Loucy (cell line): ENCODE data around the gene ACRBP.

Experiments
- H2AFZ ChIP-seq: fragments of 200-600 bp; sonication (generic); 2 replicates; pipeline ENCODE4 v1.6.0; 2016; ENCODE audit warnings: antibody characterized with exemption, mild to moderate bottlenecking, low read length, moderate library complexity
- H3F3A ChIP-seq: fragments of 200-600 bp; 2 replicates; pipeline ENCODE4 v1.6.0; 2016; ENCODE audit warnings: antibody characterized with exemption, low read depth, mild to moderate bottlenecking
- H3K27me3 ChIP-seq: fragments of 200-600 bp; sonication (generic); 2 replicates; pipeline ENCODE4 v1.6.1; 2014; ENCODE audit warnings: low read length, mild to moderate bottlenecking; ENCODE audit not compliant: insufficient read depth, poor library complexity, severe bottlenecking
- H3K36me3 ChIP-seq: fragments of 200-600 bp; sonication (generic); 2 replicates; pipeline ENCODE4 v1.6.1; 2016; ENCODE audit warnings: low read length; ENCODE audit not compliant: insufficient read depth
- H3K4me1 ChIP-seq: fragments of 200-600 bp; sonication (generic); 2 replicates; pipeline ENCODE4 v1.5.1; 2014; ENCODE audit warnings: low read length, mild to moderate bottlenecking; ENCODE audit not compliant: insufficient read depth, poor library complexity, severe bottlenecking
- H3K4me2 ChIP-seq: fragments of 200-600 bp; sonication (generic); 2 replicates; pipeline ENCODE4 v1.6.0; 2014; ENCODE audit warnings: antibody characterized with exemption, low read length, low read depth, mild to moderate bottlenecking; ENCODE audit not compliant: poor library complexity, severe bottlenecking
- H3K4me3 ChIP-seq: fragments of 200-600 bp; sonication (generic); 2 replicates; pipeline ENCODE4 v1.5.1; 2014; ENCODE audit warnings: low read length, mild to moderate bottlenecking, mixed read lengths; ENCODE audit not compliant: poor library complexity, severe bottlenecking
- H3K79me2 ChIP-seq: fragments of 200-600 bp; sonication (generic); 2 replicates; pipeline ENCODE4 v1.6.1; 2014; ENCODE audit warnings: low read length; ENCODE audit not compliant: insufficient read depth
- H3K9ac ChIP-seq: fragments of 200-600 bp; sonication (generic); 2 replicates; pipeline ENCODE4 v1.6.0; 2014; ENCODE audit warnings: mild to moderate bottlenecking, low read depth, low read length, moderate library complexity; ENCODE audit not compliant: poor library complexity, severe bottlenecking
- H3K9me2 ChIP-seq: fragments of 200-600 bp; sonication (generic); replicated peaks from 2 replicates; pipeline ENCODE4 v1.6.1; 2016; ENCODE audit warnings: low read depth, low read length, mixed read lengths
- H3K9me3 ChIP-seq: fragments of 200-600 bp; sonication (generic); 2 replicates; pipeline ENCODE4 v1.6.1; 2014; ENCODE audit warnings: mild to moderate bottlenecking, antibody characterized with exemption, low read length, low read depth; ENCODE audit not compliant: insufficient read depth
- H4K20me1 ChIP-seq: fragments of 200-600 bp; sonication (generic); 2 replicates; pipeline ENCODE4 v1.6.0; 2014; ENCODE audit warnings: antibody characterized with exemption, low read length, mild to moderate bottlenecking; ENCODE audit not compliant: insufficient read depth, poor library complexity, severe bottlenecking
- EZH2phosphoT487 ChIP-seq: fragments of 200-600 bp; IDR thresholded peaks from 2 replicates; pipeline ENCODE4 v1.6.1; 2018; ENCODE audit warnings: antibody characterized with exemption, mild to moderate bottlenecking, moderate library complexity, borderline replicate concordance
- TF ChIP-seq, protein P1 (sequence below): fragments of 200-600 bp; sonication (generic); conservative IDR thresholded peaks from 2 replicates; pipeline ENCODE4 v1.5.1; 2014; ENCODE audit warnings: mild to moderate bottlenecking, antibody characterized with exemption, low read length

The ACRBP gene

DNA sequence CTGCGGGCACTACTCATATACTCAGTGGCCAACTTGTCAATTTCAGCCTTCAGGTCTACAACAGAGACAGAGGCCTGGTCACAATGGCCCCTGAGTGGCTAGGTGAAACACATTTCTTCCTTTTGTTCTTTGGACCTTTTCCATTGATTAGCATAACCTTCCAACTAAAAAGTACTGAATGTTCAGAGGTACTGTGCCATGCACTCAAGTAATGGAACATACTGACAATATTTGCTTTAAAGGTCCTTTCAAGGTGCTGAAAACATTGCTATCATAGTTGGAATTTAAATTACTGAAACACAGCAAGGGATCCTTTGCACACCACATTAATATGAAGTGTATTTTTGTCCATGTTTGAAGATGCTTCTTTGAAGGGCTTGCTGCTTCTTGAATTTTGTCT is 6.1 kb upstream of the ACRBP start:
- H3K4me2 ChIP-seq = no peak overlapping the region
- no peaks in the 10 kb centered on the region for H3F3A ChIP-seq
- H3K4me1 ChIP-seq = no peaks in the 10 kb centered on the region
- no peak overlapping the region for H3K9ac ChIP-seq
- H3K9me3 ChIP-seq = no peaks in the 10 kb centered on the region
- H4K20me1 ChIP-seq = no peaks in the 10 kb centered on the region
- no peak overlapping the region for H2AFZ ChIP-seq
- H3K36me3 ChIP-seq = peaks cover 21% of the 10 kb centered on the region; the same call in 1 of the 2 replicates
- TF ChIP-seq EZH2phosphoT487 = no peak
- TF ChIP-seq, protein P1, sequence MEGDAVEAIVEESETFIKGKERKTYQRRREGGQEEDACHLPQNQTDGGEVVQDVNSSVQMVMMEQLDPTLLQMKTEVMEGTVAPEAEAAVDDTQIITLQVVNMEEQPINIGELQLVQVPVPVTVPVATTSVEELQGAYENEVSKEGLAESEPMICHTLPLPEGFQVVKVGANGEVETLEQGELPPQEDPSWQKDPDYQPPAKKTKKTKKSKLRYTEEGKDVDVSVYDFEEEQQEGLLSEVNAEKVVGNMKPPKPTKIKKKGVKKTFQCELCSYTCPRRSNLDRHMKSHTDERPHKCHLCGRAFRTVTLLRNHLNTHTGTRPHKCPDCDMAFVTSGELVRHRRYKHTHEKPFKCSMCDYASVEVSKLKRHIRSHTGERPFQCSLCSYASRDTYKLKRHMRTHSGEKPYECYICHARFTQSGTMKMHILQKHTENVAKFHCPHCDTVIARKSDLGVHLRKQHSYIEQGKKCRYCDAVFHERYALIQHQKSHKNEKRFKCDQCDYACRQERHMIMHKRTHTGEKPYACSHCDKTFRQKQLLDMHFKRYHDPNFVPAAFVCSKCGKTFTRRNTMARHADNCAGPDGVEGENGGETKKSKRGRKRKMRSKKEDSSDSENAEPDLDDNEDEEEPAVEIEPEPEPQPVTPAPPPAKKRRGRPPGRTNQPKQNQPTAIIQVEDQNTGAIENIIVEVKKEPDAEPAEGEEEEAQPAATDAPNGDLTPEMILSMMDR = no peak
- no peak overlapping the region for H3K4me3 ChIP-seq
- no peaks in the 10 kb centered on the region for H3K9me2 ChIP-seq
- no peaks in the 10 kb centered on the region for H3K27me3 ChIP-seq
- H3K79me2 ChIP-seq = no peaks in the 10 kb centered on the region

- H3K36me3 ChIP-seq = peaks cover 21% of the 10 kb centered on the region; the same call in 1 of the 2 replicates
- no peaks in the 10 kb centered on the region for H3K9me2 ChIP-seq
- H3K9me3 ChIP-seq = no peaks in the 10 kb centered on the region
- no peak for TF ChIP-seq EZH2phosphoT487
- TF ChIP-seq, protein P1 = no peak
- H3K9ac ChIP-seq = no peak overlapping the region
- H3K79me2 ChIP-seq = no peaks in the 10 kb centered on the region
- no peak overlapping the region for H3K4me2 ChIP-seq
- H3K27me3 ChIP-seq = no peaks in the 10 kb centered on the region
- no peaks in the 10 kb centered on the region for H3F3A ChIP-seq
- H2AFZ ChIP-seq = no peak overlapping the region
- H4K20me1 ChIP-seq = no peaks in the 10 kb centered on the region
- H3K4me3 ChIP-seq = no peak overlapping the region
- no peaks in the 10 kb centered on the region for H3K4me1 ChIP-seq
Measured at GRCh38 chr12:6652391-6652790, 5.2 kb upstream of the ACRBP start.

GRCh38 chr12:6650832-6651231 is 3.6 kb upstream of the ACRBP start:
- no peaks in the 10 kb centered on the region for H3F3A ChIP-seq
- no peak overlapping the region for H2AFZ ChIP-seq
- no peaks in the 10 kb centered on the region for H3K9me3 ChIP-seq
- no peaks in the 10 kb centered on the region for H3K9me2 ChIP-seq
- H3K36me3 ChIP-seq = peaks cover 21% of the 10 kb centered on the region; the same call in 1 of the 2 replicates
- H4K20me1 ChIP-seq = no peaks in the 10 kb centered on the region
- no peaks in the 10 kb centered on the region for H3K79me2 ChIP-seq
- TF ChIP-seq, protein P1 = no peak
- no peak for TF ChIP-seq EZH2phosphoT487
- no peak overlapping the region for H3K9ac ChIP-seq
- H3K27me3 ChIP-seq = no peaks in the 10 kb centered on the region
- H3K4me1 ChIP-seq = no peaks in the 10 kb centered on the region
- H3K4me2 ChIP-seq = no peak overlapping the region
- no peak overlapping the region for H3K4me3 ChIP-seq
